ENCODE data around the gene SFTPA2. TPM values are rescaled to one million over a fixed set of nuclear protein-coding genes. Genes with fewer than 3 reads are reported as not detected.

The SFTPA2 gene
- total RNA-seq, 2 donors from 2014 or later = 0.19 TPM; not detected in 1

Other genes with a start within 250 kb of the SFTPA2 start
- 10 to 100 TPM; 63.0 to 87.6 TPM for gene PPIF, start 212.9 kb downstream of the SFTPA2 start, total RNA-seq
- 10 to 100 TPM; 45.6 to 85.9 TPM for gene ZCCHC24, start 114.8 kb downstream of the SFTPA2 start, total RNA-seq
- under 1 TPM in 1 of 2 donors, not detected in 1; 0.08 TPM for gene EIF5AL1, start 47.9 kb downstream of the SFTPA2 start, total RNA-seq
- gene SFTPA1, start 50.5 kb upstream of the SFTPA2 start, total RNA-seq = not detected
- 1 to 10 TPM in 1 of 2 donors, under 1 TPM in 1; 0.48 to 1.2 TPM for gene NUTM2B, start 142.8 kb upstream of the SFTPA2 start, total RNA-seq

All from right atrium auricular region (tissue), 2 donors.